ENCODE results near the gene HNRNPA1.
A peak's percentile ranks its signal among the peaks of the same experiment; 100 is the strongest.
"Not testable (repeated sequence)": the region's sequence is repeated elsewhere in the genome, so short reads cannot be mapped to it uniquely, and the experiment has no call there.

Gene HNRNPA1

DNA sequence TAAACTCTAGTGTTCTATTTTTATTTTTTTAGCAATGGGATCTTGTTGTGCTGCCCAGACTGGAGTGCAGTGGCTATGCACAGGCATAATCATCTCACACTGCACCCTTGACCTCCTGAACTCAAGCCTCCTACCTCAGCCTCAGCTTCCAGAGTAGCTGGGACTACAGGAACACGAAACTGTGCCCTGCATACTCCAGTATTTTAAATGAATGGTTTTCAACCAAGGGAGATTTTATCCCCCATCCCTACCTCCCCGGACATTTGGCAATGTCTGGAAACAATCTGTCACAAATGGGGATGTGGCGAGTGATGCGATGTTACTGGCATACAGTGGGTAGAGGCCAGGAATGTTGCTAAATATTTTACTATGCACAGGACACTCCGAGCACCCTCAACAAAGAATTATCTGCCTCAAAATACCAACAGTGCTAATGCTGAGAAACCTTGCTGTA is 2.7 kb upstream of the HNRNPA1 start:
- no peak for DNase-seq

DNA sequence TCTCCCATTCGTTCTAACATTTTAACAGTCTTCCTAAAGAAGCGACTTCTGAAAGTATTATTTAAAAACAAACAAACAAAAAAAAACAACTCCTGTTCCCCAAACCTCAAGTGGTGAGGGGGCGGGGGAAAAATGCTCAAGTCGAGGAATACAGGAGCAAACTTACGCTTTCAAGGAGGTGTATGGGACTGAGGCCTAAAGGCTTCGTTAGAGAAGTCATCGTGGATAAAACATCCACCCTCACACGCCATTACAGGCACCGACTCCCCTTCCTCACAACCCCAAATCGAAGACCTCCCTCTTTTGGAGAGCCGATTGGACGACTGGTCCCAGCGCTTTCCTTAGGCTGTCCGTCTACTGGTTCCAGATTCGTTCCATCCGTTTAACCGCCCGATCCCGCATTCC is 1.3 kb upstream of the HNRNPA1 start:
- DNase-seq: no peak

DNA sequence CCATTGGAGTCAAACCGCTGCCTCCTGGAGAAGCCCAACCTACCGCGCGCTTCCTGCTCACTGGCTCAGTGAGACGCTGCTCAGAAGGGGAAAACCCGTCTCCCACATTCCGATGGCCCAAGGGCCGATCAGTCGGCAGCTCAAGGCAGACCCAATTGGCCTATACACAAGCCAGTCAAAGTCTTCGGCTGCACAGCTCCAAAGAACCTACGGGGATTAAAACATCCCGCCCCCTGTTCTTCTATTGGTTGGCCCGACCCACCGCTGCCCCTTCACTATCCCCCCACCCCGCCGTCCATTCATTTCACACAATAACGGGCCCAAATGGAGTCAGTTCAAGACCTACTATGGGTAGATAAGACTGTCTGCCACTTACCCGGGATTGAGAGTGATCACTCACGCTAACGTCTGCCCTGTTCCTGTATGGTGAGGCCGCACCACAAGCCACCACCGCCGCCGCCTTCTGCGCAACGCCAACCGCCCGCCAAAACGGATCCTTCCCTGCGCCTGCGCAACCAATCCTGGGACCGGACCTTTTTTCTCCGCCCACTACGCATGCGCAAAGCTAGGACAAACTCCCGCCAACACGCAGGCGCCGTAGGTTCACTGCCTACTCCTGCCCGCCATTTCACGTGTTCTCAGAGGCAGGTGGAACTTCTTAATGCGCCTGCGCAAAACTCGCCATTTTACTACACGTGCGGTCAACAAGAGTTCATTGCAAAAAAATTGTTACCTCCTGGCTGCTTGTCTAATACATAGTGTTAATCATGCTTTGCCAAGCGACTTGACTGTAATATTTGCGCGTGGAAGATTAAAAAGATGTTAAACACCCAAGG is 676 bp upstream of the HNRNPA1 start, which contains the start of gene CBX5:
Gene CBX5 (minus strand): TSS at position 491 of the 836 bp plus-strand sequence. CDS start 22,472 bp downstream, outside the sequence.
- DNase-seq: peak; percentile 100

DNA sequence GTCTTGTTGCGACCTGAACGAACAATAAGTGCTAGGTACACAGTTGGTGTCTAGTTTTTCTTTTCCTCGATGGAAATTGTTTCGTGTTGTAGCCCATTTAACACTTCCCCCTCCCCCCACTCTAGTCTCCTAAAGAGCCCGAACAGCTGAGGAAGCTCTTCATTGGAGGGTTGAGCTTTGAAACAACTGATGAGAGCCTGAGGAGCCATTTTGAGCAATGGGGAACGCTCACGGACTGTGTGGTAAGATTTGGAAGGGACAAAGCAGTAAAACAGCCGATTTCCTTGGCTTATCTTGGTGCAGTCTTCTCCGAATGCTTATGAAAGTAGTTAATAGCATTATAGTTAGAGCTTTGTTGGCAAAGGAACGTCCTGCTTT is 724 bp downstream of the HNRNPA1 start:
- DNase-seq: peak; percentile 68

DNA sequence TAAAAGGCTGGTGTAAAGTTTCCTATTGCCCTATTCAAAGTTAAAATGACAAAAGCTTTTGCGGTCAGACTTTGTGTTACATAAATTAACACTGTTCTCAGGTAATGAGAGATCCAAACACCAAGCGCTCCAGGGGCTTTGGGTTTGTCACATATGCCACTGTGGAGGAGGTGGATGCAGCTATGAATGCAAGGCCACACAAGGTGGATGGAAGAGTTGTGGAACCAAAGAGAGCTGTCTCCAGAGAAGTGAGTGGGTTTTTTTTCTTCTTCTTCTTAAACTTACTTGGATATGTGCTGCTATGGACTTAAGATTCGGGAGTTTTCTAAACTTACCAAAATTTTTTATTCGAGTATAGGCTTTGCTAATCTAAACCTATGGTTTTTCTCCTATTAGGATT is 1.2 kb downstream of the HNRNPA1 start:
- not testable (repeated sequence) for DNase-seq

DNA sequence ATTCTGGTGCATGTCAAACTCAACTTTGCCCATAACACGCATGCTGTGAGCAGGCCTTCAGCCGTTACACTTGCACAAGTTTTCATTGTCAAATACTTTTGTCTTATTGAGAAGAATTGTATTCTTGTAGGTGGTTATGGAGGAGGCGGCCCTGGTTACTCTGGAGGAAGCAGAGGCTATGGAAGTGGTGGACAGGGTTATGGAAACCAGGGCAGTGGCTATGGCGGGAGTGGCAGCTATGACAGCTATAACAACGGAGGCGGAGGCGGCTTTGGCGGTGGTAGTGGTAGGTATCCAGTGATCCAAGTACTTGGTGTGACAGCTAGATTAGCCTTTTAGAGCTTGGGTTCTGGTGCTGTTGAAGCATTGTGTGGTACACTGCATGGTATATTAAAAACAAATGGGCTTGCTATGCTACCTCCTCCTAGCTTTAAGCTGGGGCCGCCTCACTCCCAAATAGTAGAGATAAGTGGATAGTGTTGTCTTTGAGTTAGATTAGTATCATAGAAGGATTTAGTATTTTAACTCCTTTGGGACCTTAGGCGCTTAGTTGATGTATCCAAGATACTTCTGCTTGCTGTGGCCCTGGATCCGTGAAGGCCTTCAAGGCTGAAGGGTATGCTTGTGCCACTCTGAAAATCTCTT is 2.5 kb downstream of the HNRNPA1 start:
- peak; percentile 48 for DNase-seq

DNA sequence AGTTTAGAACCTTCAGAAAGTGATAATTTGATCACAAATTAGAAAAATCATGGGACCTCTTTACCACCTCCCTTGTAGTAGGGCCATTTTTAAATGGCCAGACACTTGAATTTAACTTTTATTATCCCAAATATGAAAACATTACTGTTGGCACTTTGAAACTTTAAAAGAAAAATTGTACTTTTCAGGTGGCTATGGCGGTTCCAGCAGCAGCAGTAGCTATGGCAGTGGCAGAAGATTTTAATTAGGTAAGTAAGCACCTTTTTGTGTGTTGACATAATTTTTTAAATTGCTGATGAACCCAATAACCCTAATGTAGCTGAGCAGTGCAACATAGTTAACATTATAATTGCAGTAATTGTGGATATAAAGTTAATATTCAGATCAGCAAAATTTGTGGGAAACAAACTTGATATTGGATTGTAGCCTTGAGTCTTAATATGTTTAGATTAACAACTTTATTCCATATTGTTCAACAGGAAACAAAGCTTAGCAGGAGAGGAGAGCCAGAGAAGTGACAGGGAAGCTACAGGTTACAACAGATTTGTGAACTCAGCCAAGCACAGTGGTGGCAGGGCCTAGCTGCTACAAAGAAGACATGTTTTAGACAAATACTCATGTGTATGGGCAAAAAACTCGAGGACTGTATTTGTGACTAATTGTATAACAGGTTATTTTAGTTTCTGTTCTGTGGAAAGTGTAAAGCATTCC is 3.7 kb downstream of the HNRNPA1 start:
- not testable (repeated sequence) for DNase-seq

DNA sequence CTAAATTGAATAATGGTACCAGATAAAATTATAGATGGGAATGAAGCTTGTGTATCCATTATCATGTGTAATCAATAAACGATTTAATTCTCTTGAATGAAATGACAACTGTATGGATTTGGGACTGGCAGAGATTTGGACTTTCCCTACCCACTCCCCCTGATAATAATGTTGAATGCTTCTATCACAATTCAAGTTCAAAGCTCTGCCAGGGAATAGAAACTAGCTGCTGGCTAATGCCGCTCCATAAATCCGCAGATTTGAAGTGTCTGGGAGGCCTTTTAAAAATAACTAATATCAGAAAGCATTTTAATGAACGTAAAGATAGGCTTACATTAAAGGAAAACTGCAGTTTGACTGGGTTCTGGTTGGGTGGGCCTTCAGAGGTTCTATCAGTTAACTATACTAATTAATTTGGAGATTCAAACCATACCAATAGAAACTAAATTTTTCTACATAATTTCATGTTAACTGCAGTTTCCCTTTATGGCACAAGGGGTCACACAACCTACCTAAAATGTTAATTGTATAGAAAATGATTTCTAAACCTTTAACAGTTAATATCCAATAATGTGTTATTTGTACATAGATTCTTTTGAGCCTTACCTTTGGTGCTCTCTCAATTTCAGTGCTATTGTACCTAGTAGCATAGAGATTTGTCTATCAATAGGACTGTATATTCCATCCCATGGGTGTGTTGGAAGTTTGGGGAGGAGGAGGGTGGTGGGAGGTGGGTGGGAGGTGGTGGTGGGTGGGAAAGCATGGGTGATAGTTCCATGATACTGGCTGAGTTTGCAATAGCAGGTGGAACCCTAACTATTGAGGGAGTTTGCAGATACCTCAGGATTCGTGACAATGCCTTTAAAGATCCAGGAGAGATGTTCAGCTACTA is 4.9 kb downstream of the HNRNPA1 start:
- DNase-seq: peak; percentile 23

DNA sequence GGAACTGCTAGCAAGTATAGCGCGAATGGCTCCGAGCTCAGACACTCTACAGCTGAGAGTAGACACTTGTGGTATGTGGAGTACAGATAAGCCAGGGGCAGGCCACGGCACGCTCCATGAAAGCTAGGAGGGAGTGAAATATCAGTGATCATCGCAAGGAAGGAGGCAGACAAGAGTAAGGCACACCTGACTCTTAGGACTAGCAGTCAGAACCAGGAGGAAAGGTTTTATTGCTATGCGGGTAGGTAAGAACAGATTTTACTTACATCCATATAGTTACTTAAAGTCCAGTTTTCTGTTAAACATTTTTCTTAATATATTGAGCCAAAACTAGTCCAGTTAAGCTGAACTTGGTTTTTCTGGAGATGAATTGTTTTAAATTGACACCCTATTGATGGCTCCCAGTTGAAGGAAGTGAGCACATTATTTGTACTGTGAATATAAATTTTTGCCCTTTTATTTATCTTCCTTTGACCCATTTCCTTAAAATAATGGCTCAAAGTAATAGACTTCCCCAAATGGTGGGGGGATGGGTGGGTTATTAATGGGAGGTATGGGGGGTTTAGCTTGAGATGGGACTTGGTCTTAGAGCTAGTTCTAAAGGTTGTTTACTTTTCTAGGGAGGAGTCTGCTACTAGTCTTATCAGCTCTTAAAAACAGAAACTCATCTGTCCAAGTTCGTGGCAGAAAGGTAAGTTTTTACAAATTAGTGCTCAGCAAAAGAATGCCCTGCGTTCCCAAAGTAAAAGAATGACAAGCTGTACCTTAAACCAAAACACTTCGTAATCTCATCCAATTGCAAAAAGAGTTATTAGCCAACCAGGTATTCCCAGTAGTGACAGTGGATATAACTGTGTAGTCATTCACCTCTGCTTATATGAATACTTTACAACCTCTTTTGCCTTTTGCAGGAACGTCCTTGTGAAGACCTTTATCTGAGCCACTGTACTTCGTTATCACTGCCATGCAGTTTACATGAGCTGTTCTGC is 5.8 kb downstream of the HNRNPA1 start:
- no peak for DNase-seq

DNA sequence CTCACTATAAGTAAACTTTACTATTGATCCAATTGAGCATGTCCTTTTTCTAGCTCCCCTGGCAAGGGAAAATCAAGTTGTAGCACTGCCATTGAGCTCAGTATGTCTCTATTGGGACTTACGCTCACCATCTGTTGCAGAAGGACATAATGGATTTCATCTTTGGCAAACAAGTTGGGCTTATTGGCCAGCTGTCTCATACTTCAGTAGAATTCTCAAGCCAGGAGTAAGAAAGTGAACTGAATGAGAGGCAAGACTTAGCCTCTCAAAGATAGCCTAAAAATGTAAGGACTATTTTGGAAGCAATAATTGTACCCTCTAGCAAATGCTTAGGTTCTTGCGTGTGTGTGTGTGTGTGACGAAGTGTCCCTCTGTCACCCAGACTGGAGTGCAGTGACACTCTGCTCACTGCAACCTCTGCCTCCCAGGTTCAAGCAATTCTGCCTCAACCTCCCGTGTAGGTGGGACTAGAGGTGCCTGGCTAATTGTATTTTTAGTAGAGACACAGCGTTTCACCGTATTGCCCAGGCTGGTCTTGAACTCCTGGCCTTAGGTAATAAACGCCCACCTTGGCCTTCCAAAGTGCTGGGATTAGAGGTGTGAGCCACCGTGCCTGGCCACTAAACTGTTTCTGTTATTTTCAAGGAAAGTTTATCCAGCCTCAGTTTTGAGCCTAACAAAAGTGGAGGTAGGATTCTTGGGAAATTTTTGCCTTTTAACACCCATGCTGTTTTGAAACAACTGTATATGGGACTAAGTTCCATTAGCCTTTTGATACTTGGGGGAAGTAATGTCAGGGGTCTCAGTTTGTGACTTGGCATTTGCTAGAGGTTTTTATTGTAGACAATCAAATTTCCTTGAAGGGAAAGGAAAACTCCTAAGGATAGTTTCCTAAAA is 7.0 kb downstream of the HNRNPA1 start:
- DNase-seq: peak; percentile 24

DNA sequence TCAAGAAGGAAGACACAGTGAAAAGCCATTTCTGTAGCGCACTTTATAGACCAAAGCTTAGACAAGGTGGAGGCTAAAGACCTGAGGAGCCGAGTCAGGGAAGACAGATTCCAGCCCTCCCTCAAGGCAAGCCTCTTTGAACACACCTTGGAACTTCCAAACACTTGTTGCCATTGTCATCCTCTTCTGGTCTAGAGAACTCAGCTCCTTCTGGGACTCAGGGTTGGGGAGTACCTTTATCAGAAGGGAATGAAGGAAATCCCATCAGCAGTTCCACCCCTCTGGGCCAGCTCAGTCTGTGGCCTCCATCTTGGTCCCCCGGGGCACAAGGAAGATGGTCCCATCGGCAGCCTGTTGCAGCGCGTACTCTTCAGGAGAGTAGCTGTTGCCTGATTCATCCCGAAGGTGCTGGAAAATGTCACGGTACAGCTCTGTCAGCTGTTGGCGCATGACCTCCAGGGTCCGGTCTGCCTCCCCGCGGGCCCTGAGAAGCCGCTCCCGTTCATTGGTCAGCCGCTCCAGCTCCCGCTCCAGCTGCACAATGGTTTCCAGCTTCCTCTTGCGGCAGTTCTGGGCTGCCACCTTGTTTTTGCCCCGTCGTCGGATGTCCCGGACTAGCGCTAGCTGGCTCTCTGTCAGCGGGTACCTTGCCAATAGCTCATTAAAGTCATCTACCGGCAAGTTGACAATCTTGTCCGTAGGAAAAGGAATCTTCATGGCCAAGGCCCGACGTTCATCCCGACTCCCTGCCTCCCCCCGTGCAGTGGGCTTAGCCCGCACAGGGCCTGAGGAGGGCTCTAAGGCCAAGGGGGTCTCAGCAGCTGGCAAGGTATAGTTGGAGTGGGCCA is 11.8 kb downstream of the HNRNPA1 start:
- no peak for DNase-seq

DNA sequence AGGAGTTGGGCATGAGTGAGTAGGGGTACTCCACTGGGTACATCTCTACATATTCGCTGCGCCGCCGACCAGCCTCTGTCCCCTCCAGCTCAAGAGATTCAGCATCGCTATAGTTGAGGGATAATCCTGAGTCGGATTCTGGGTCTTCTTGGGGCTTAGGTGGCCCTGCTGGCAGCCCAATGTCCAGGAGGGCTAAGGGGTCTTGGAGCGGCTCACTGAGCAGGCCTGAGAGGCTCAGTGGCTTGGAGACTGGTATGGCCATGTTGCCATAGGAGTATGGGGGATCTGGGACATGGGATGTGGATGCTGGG is 12.4 kb downstream of the HNRNPA1 start:
- DNase-seq: no peak

DNA sequence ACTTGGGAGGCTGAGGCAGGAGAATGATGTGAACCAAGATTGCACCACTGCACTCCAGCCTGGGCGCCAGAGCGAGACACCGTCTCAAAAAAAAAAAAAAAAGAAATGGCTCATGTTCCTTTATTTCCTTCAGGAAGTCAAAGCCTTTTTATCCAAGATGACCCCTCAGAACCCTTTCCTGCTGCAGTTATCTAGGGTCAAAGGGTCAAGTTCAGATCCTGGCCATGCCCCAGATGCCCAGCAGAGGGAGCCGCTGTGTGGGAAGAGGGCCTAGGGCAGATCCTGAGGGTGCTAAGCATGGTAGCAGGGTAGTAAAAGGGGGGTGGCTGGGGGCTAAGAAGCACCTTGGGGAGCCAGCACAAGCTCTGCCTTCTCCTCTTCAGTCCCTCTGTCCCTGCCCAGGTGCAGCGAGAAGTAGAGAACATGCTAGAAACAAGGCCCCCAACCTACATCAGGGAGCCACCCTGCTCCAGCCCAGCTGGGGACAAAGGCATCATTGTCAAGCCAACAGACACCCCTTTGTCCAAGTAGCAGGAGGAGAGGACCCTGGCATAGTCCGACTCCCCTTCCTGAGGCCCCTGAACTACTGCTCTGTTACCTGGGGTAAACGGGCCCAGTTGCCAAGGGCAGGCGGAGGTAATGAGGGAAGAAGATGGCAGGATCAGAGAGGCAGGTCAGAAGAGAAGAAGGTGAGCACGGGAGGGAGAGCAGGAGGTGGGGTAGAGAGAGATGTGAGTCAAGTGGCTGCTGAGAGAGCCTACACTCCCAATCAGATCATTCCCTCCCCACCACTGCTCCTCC is 13.8 kb downstream of the HNRNPA1 start:
- DNase-seq: peak; percentile 75

DNA sequence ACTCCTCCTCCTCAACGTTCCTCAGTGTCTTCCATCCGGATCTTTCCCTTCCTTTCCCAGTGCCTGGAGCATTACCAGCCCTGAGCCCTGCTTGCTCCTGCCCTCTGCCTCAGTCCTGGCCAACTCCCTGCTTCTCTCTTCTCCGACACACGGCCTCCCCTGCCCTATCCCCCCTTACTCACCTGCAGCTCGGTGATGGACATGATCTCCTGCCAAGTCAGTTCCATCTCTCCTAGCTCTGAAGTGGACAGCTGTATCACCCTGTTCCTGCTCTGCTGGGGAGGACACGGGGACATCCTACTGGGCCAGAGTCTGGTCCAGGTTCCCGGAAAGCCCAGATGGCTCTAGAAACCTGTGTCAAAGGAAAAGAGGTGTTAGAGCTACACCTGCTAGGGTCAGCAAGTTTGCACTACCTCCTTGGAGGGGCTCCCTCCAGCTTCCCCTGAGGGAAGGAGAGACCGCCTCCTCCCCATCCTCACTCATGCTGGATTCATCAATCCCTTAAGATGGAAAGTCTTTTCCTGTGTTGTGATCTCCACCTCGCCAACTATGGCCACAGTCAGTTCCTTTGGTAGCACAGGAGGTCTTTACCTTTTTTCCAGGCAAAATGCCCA is 14.5 kb downstream of the HNRNPA1 start:
- no peak for DNase-seq

DNA sequence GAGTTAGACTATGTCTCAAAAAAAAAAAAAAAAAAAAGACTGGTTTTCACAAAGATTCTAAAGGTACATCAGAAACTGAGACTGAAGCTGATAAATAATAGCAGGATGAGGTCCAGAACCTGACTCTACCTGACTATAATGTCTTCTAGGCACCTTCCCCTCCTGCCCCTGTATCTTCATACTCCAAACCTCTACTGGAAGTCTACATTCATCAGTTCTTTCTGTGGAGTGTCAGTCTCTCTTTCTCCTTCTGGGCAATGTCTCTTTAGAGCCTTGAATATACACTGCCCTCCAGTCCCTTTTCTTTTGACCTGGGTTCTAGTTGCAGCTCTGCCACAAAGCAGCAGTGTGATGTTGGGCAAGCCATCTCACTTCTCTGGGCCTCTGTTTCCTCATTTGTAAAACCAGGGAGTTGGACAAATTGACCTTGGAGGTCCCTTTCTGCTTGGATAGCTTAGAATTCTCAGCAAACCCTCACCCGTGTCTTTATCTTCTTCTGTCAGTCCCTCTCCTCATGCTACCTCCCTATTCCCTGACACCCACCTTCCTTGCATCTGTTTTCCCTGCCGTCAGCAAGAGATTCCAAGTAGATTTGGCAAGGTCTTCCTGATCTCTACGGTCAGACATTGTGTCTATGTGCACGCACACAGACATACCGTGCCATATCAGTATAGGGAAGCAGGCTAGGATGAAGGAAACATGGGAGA is 16.0 kb downstream of the HNRNPA1 start:
- no peak for DNase-seq

DNA sequence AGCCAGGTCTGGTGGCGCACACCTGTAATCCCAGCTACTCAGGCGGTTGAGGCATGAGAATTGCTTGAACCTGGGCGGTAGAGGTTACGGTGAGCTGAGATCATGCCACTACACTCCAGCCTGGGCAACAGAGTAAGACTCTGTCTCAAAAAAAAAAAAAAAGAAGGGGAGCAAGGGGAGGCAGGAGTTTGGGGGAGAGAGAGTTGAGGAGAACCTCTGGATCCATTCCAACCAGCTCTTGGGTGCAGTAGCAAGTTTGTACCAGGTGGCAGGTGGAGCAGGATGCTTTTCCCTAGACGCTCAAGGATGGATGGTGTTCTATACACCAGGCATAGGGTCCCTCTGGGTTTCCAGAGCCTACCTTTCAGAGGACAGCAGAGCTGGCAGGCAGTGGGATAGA is 18.4 kb downstream of the HNRNPA1 start:
- DNase-seq: no peak

DNA sequence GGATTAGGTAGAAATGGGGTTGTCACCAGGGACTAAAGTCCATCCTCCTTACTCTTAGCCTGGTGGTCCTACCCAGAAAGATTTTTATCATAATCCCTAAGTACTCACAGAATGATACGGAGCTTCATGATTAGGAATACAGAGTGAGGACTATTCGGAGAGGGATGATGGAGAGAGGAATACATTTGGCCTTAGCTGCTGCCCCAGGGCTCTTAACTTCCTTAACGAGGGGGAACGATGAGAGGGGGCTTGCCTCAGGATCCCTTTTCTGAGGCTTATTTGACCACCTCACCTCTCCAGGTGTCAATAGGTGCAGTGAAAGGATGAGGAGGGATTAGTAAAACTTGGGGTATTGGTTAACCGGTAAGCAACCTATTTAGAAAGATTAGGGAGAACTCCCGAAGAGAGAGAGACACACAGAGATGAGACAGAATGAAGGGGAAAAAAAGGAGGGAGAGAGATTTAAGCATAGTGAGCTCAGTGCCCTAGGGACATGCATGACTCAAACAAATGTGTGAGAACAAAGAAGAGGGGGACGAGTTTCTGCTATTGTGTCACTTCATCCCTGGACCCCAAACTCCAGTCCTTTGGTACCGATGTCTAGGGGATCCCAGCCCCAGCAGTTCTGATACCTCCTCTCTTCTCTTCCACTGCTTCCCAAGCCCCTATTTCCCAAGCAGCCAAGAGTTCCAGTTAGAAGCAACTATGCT is 19.1 kb downstream of the HNRNPA1 start:
- no peak for DNase-seq

Data from activated CD4-positive, alpha-beta T cell treated with anti-CD3 and anti-CD28 coated beads, Interleukin-2, Interleukin-6, amounts not matched to agents 100 ng/mL and 50 ng/mL, durations not matched to agents 16 hours and 8 hours (primary cell).